CD4-positive, alpha-beta T cell treated with Interleukin-6 for 4 hours (primary cell): ENCODE data around the gene SCARF2.
"Not testable (repeated sequence)": the region's sequence is repeated elsewhere in the genome, so short reads cannot be mapped to it uniquely, and the experiment has no call there.

Experiments used
- DNase-seq: peaks from one replicate; pipeline ENCODE4 v3.0.0-alpha.2; 2020; ENCODE audit warnings: mixed read lengths

SCARF2 gene

DNA sequence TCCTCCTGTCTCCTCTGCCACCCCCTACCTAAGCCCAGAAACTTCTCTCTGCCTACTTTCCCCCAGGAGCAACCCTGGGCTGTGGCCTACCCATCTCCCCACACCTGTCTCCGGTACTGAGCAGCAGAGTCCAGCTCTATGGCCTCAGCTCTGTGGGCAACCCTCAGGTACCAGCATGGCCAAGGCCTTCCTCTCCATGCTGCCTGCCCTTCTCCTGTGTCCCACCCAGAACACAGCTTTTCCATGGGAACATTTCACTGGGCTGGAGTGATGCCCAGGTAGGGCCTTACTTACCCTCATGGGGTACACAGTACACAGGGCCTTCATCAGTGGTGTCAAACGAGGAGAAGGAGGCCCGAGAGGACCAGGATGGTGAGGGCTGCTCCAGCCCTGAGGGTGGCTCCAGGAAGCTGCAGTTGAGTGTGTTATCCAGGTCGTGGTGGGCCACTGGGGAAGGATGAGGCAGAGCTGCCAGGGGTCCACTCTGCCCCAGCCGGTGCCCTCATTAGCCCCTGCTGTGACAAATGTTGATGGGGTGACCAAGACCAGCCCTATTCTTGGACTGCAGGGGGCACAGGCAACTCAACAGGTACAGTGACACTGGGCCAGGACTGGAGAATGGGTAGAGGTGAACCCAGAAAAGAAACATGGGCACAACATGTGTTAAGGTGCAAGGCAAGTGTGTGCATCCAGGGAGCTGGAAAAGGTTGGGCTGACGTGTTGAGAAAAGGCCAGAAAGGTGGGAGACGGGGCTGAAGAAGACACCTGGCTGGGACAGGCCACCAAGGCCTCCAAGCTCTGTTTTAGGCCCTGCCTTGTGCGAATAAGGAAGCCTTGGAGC lies 10.3 kb downstream of the SCARF2 start:
- no peak for DNase-seq

DNA sequence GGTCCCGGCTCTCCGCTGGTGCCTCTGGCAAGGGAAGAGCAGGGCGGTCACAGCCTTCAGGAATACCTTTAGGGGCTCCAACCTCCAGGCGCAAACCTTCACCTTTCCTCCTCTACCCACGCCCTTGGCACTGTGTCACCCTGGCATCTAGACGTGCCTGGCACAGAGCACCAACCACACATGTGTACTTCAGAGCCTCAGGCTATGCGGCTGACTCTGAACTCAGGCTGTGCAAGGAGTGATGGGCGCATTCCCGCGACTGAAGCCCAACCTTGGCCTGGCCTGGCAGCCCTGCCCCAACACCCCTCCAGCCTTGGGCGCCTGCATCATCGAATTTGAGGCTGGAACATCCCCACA lies 11.4 kb downstream of the SCARF2 start:
- no peak for DNase-seq

GRCh38 chr22:20425566-20426258 lies 11.9 kb downstream of the SCARF2 start:
- DNase-seq: no peak

GRCh38 chr22:20424932-20425565 lies 12.6 kb downstream of the SCARF2 start:
- DNase-seq: peak; percentile 35

DNA sequence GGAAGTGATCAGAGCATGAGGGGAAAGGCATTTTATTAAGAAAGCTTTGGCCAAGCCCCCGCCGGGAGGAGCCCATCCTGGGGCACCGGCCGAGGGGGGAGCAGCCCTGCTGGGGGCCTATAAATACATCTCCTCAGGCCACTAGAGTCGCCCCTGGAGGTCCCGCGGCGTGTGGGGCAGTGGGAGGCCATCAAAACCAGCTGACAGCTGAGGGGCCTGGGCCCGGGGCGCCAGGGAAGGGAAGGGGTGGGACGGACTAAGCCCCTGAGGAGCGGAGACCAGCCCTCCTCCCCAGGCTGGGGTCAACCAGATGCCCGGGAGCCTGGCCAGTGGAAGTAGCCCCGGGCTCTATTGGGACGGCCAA lies 13.1 kb downstream of the SCARF2 start:
- no peak for DNase-seq

- no peak for DNase-seq
Measured at GRCh38 chr22:20423906-20424551, 13.6 kb downstream of the SCARF2 start.

GRCh38 chr22:20423008-20423905 lies 14.4 kb downstream of the SCARF2 start:
- DNase-seq: no peak

GRCh38 chr22:20422271-20423007 lies 15.2 kb downstream of the SCARF2 start:
- no peak for DNase-seq

DNA sequence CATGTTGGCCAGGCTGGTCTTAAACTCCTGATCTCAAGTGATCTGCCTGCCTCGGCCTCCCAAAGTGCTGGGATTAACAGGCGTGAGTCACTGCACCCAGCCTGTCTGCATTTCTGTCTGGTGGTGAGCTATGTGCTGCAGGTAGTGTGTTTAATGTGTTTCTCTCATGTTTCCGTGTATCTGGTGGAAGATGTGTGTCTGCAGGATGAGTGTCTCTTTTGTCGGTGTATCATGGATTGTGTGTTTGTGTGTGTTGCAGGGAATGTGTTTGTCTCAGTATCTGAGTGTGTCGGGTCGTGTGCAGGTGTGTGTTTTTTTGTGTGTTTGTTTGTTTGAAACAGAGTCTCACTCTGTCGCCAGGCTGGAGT lies 16.1 kb downstream of the SCARF2 start:
- DNase-seq: no peak

GRCh38 chr22:20420157-20420842 lies 17.3 kb downstream of the SCARF2 start:
- no peak for DNase-seq

DNA sequence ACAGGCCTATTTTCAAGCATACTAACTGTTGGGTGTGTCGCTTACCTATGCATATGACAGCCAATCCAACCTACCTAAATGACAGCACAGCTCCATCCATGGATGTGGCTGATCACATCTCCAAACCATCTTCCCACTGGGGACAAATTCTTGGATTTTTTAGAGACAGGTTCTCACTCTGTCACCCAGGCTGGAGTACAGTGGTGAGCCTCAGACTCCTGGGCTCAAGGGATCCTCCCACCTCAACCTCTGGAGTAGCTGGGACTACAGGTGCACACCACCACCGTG lies 18.0 kb downstream of the SCARF2 start:
- no peak for DNase-seq

DNA sequence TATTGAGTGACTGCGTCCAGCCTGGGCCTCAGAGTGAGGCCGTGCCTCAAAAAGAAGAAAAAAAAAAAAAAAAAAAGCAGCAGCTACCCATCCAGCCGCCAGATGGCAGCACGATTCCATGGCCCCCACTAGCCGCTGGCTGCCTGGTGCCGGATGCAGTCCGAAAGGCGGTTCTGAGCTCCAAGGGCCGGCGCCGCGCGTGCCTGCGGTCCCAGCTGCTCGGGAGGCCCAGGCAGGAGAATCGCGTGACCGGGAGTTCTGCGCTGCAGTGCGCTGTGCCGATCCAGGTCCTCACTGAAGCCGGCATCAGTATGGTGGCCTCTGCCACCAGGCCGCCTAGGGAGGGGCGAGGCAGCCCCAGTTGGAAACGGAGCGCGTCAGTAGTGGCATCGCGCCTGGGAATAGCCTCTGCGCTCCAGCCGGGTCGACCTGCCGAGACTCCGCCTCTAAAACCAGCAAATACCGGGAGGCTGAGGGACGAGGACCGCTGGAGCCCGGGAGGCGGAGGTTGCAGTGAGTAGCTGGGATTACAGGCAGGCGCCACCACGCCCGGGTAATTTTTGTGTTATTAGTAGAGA lies 19.3 kb downstream of the SCARF2 start:
- peak; percentile 81 for DNase-seq

- DNase-seq: not testable (repeated sequence)
Measured at GRCh38 chr22:20415699-20416098, 21.9 kb downstream of the SCARF2 start.

DNA sequence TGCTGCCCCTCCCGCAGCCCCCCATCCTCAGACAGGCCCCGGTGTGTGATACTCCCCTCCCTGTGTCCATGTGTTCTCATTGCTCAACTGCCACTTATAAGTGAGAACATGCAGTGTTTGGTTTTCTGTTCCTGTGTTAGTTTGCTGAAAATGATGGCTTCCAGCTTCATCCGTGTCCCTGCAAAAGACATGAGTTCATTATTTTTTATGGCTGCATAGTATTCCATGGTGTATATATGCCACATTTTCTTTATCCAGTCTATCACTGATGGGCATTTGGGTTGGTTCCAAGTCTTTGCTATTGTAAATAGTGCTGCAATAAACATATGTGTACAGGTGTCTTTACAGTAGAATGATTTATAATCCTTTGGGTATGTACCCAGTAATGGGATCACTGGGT lies 22.4 kb downstream of the SCARF2 start:
- not testable (repeated sequence) for DNase-seq

- DNase-seq: no peak
Measured at GRCh38 chr22:20414450-20414849, 23.2 kb downstream of the SCARF2 start.

DNA sequence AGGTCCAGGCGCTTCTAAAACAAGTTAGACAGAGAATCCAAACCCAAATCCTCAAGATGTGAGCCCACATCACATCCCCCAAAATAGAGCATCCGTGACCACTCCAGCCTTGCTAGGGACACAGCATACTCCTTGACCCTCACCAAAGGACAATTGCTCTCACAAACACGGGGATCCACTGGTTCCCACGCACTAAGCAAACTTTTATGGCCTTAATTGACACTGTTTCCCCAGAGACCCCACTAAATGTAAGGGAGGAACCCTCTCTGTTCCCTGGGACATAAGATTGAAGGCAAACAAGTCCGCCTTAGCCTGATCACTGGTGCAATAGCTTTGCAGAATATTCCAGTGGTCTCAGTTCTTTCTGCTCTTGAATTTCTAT lies 23.6 kb downstream of the SCARF2 start:
- DNase-seq: no peak

GRCh38 chr22:20413217-20414058 lies 24.2 kb downstream of the SCARF2 start:
- no peak for DNase-seq

GRCh38 chr22:20412474-20413216 lies 25.0 kb downstream of the SCARF2 start:
- DNase-seq: no peak

GRCh38 chr22:20409385-20409784 lies 28.2 kb downstream of the SCARF2 start:
- not testable (repeated sequence) for DNase-seq
